Chondrocyte (in vitro differentiated cells): ENCODE data around the gene SYTL3. TPM values are rescaled to one million over a fixed set of nuclear protein-coding genes. Genes with fewer than 3 reads are reported as not detected.

Experiments used
- DNase-seq: peaks from one replicate; pipeline ENCODE4 v3.0.0; 2021; ENCODE audit warnings: mixed read lengths, low spot score
- H3K27ac Mint-ChIP-seq: one replicate; pipeline ENCODE4 v1.8.0; 2021; ENCODE audit warnings: mild to moderate bottlenecking, moderate library complexity, mixed read lengths; ENCODE audit not compliant: unreplicated experiment
- H3K27me3 Mint-ChIP-seq: 2 replicates; pipeline ENCODE4 v1.8.0; 2021; ENCODE audit warnings: low read depth, mixed read lengths
- H3K36me3 Mint-ChIP-seq: 2 replicates; pipeline ENCODE4 v1.8.0; 2021; ENCODE audit warnings: low read depth, mixed read lengths
- H3K4me1 Mint-ChIP-seq: 2 replicates; pipeline ENCODE4 v1.8.0; 2021; ENCODE audit warnings: low read depth, mild to moderate bottlenecking, mixed read lengths
- H3K4me3 Mint-ChIP-seq: one replicate; pipeline ENCODE4 v1.8.0; 2021; ENCODE audit warnings: mild to moderate bottlenecking, moderate library complexity, mixed read lengths; ENCODE audit not compliant: unreplicated experiment
- H3K9me3 Mint-ChIP-seq: 2 replicates; pipeline ENCODE4 v1.8.0; 2021; ENCODE audit warnings: low read depth, mixed read lengths
- CTCF ChIP-seq: fragments of 200-600 bp; sonication (generic); IDR thresholded peaks from 2 replicates; pipeline ENCODE4 v1.5.0; 2021; ENCODE audit warnings: antibody characterized with exemption, mild to moderate bottlenecking, moderate library complexity
- total RNA-seq: library from RNA; stranded (reverse); gene quantifications from 3 replicates; pipeline ENCODE4 v1.2.1, GENCODE V29; 2021

Gene SYTL3
- total RNA-seq, 1 donor from 2014 or later, result 1.4 TPM

GRCh38 chr6:158780246-158780884, 130.5 kb downstream of the SYTL3 start:
- no peak for TF ChIP-seq CTCF
- no peak for DNase-seq
- Mint-ChIP-seq H3K27ac (no peak overlapping the region), H3K36me3 (peaks cover 42% of the 10 kb centered on the region), H3K27me3 (no peaks in the 10 kb centered on the region), H3K9me3 (no peaks in the 10 kb centered on the region), H3K4me3 (no peak overlapping the region), H3K4me1 (peaks cover 8% of the 10 kb centered on the region)

- no peak overlapping the region for H3K27ac Mint-ChIP-seq
- no peak for DNase-seq
- peaks cover 8% of the 10 kb centered on the region for H3K4me1 Mint-ChIP-seq
- H3K4me3 Mint-ChIP-seq, result no peak overlapping the region
- H3K27me3 Mint-ChIP-seq, result no peaks in the 10 kb centered on the region
- peaks cover 35% of the 10 kb centered on the region for H3K36me3 Mint-ChIP-seq
- TF ChIP-seq CTCF, result no peak
- H3K9me3 Mint-ChIP-seq, result no peaks in the 10 kb centered on the region
Measured at GRCh38 chr6:158780988-158781691, 131.3 kb downstream of the SYTL3 start.

- no peak overlapping the region for H3K4me3 Mint-ChIP-seq
Measured at GRCh38 chr6:158781692-158782373, 132.0 kb downstream of the SYTL3 start.

GRCh38 chr6:158782432-158783166, 132.7 kb downstream of the SYTL3 start:
- Mint-ChIP-seq H3K9me3 (no peaks in the 10 kb centered on the region), H3K4me3 (no peak overlapping the region), H3K27ac (no peak overlapping the region), H3K36me3 (peaks cover 35% of the 10 kb centered on the region), H3K27me3 (no peaks in the 10 kb centered on the region), H3K4me1 (peaks cover 8% of the 10 kb centered on the region)
- no peak for DNase-seq
- no peak for TF ChIP-seq CTCF

More at GRCh38 chr6:158781692-158782373, 132.0 kb downstream of the SYTL3 start:
- peaks cover 8% of the 10 kb centered on the region for H3K4me1 Mint-ChIP-seq
- H3K27ac Mint-ChIP-seq, result no peak overlapping the region
- no peak for TF ChIP-seq CTCF
- DNase-seq, result no peak
- no peaks in the 10 kb centered on the region for H3K27me3 Mint-ChIP-seq
- H3K36me3 Mint-ChIP-seq, result peaks cover 38% of the 10 kb centered on the region
- H3K9me3 Mint-ChIP-seq, result no peaks in the 10 kb centered on the region

- no peaks in the 10 kb centered on the region for H3K27me3 Mint-ChIP-seq
- no peak overlapping the region for H3K4me3 Mint-ChIP-seq
- H3K9me3 Mint-ChIP-seq, result no peaks in the 10 kb centered on the region
- no peak overlapping the region for H3K27ac Mint-ChIP-seq
- H3K4me1 Mint-ChIP-seq, result peaks cover 8% of the 10 kb centered on the region
- DNase-seq, result no peak
- H3K36me3 Mint-ChIP-seq, result peaks cover 36% of the 10 kb centered on the region
- no peak for TF ChIP-seq CTCF
Measured at GRCh38 chr6:158783167-158783450, 133.3 kb downstream of the SYTL3 start.
